ENCODE data around the gene PTPRA. TPM values are rescaled to one million over a fixed set of nuclear protein-coding genes. Genes with fewer than 3 reads are reported as not detected.
A peak's percentile ranks its signal among the peaks of the same experiment; 100 is the strongest.

PTPRA gene
- total and polyA plus RNA-seq, 2 of the 13 experiments (the other 11 are each of a cell fraction or from before 2014, with no cell fraction given): 47.2 to 127 TPM

- no peak for TF ChIP-seq FOXO4 (CRISPR knock-in tag; conservative IDR thresholded peaks at IDR 0.05)
- TF ChIP-seq UBTF (CRISPR knock-in tag; IDR thresholded peaks at IDR 0.05): peak; percentile 84
- peak; percentile 16; the same call in 1 of the 2 replicates for TF ChIP-seq HIC2 (CRISPR knock-in tag; IDR thresholded peaks at IDR 0.05; ENCODE audit: low read depth)
- TF ChIP-seq STAT6 (CRISPR knock-in tag; IDR thresholded peaks at IDR 0.05; ENCODE audit: borderline replicate concordance): peak; percentile 96; the same call in 1 of the 2 replicates
- 0 out of 2 replicates have a peak, but pooled peaks have one; percentile 10 for TF ChIP-seq SIN3B (IDR thresholded peaks at IDR 0.05; ENCODE audit: low read length)
- TF ChIP-seq TEAD2 (CRISPR knock-in tag; IDR thresholded peaks at IDR 0.05): no peak
- no peak for TF ChIP-seq ZNF570 (CRISPR knock-in tag; IDR thresholded peaks at IDR 0.05; ENCODE audit: borderline replicate concordance)
- TF ChIP-seq ZNF414 (CRISPR knock-in tag; IDR thresholded peaks at IDR 0.05): 0 out of 2 replicates have a peak, but pooled peaks have one; percentile 35
- TF ChIP-seq ZXDC (CRISPR knock-in tag; IDR thresholded peaks at IDR 0.05): peak; percentile 97
- TF ChIP-seq EED (CRISPR knock-in tag; IDR thresholded peaks at IDR 0.05): no peak; the same call in 1 of the 2 replicates
- TF ChIP-seq ZSCAN20 (CRISPR knock-in tag; IDR thresholded peaks at IDR 0.05; ENCODE audit: borderline replicate concordance): no peak
- TF ChIP-seq ZNF552 (CRISPR knock-in tag; IDR thresholded peaks at IDR 0.05; ENCODE audit: borderline replicate concordance): 0 out of 2 replicates have a peak, but pooled peaks have one; percentile 56
- no peak for TF ChIP-seq MLX (CRISPR knock-in tag; IDR thresholded peaks at IDR 0.05)
- peak; percentile 28; the same call in 1 of the 2 replicates for TF ChIP-seq HCFC1 (IDR thresholded peaks at IDR 0.05; ENCODE audit: low read depth, low read length)
- TF ChIP-seq MEIS2 (CRISPR knock-in tag; IDR thresholded peaks at IDR 0.05): peak; percentile 82; the same call in 1 of the 2 replicates
These were observed at the start of gene PTPRA (continued) for GRCh38 chr20:2873010-2873746.
